ENCODE data around the gene SHC3. TPM values are rescaled to one million over a fixed set of nuclear protein-coding genes. Genes with fewer than 3 reads are reported as not detected.
A peak's percentile ranks its signal among the peaks of the same experiment; 100 is the strongest.

SHC3 gene
- total RNA-seq, 1 donor from 2014 or later = 0.35 TPM

GRCh38 chr9:88984543-88984883 is 194.1 kb downstream of the SHC3 start:
- intact Hi-C loops (cut with DNase I) = loop anchor here (10.0 kb wide), 1 partner anchor 110 kb away; no protein-coding TSS in a partner anchor
- no peak for ATAC-seq (ENCODE audit: poor library complexity)
- DNase-seq = no peak

GRCh38 chr9:88983865-88984542 is 194.6 kb downstream of the SHC3 start:
- ATAC-seq (ENCODE audit: poor library complexity) (no peak), DNase-seq (no peak)
- intact Hi-C loops (cut with DNase I) = loop anchor here (10.0 kb wide), 1 partner anchor 109 kb away; no protein-coding TSS in a partner anchor

- DNase-seq (no peak), ATAC-seq (ENCODE audit: poor library complexity) (no peak)
- intact Hi-C loops (cut with DNase I) = loop anchor here (10.0 kb wide), 1 partner anchor 106 kb away; no protein-coding TSS in a partner anchor
Measured at GRCh38 chr9:88980740-88981203, 197.8 kb downstream of the SHC3 start.

- ATAC-seq (ENCODE audit: poor library complexity) (no peak), DNase-seq (no peak)
- intact Hi-C loops (cut with DNase I) = loop anchor here (10.0 kb wide), 1 partner anchor 105 kb away; no protein-coding TSS in a partner anchor
Measured at GRCh38 chr9:88979791-88980190, 198.8 kb downstream of the SHC3 start.

DNA sequence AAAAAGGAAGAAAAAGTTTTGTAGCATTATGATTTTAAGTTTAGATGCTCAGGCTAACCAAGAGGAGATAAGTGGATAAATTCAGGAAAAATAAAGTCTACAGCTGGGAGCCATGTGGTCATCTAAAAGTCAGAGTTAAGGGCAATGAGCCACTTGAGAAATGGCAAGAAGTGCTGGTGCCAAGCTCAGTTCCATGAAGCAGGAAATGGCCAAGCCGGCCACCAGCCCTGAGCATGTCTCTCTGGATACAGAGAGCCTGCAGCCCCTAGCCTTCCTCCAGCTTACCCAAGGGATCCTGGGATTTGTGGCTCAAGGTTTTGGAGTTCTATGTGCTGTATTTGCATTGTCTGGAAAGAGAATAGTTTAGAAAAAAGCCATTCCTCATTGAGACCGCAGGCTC is 199.6 kb downstream of the SHC3 start:
- ATAC-seq (ENCODE audit: poor library complexity) = peak; percentile 45
- intact Hi-C loops (cut with DNase I) = no loop called here
- DNase-seq = no peak

GRCh38 chr9:88978034-88978433 is 200.6 kb downstream of the SHC3 start:
- ATAC-seq (ENCODE audit: poor library complexity) (peak; percentile 79), DNase-seq (no peak)
- intact Hi-C loops (cut with DNase I) = no loop called here

GRCh38 chr9:88976890-88977257 is 201.7 kb downstream of the SHC3 start:
- no peak for ATAC-seq (ENCODE audit: poor library complexity)
- intact Hi-C loops (cut with DNase I) = no loop called here

GRCh38 chr9:88975966-88976889 is 202.4 kb downstream of the SHC3 start:
- DNase-seq (no peak), ATAC-seq (ENCODE audit: poor library complexity) (peak; percentile 16)
- intact Hi-C loops (cut with DNase I) = no loop called here

More at GRCh38 chr9:88976890-88977257, 201.7 kb downstream of the SHC3 start:
- DNase-seq = no peak

DNA sequence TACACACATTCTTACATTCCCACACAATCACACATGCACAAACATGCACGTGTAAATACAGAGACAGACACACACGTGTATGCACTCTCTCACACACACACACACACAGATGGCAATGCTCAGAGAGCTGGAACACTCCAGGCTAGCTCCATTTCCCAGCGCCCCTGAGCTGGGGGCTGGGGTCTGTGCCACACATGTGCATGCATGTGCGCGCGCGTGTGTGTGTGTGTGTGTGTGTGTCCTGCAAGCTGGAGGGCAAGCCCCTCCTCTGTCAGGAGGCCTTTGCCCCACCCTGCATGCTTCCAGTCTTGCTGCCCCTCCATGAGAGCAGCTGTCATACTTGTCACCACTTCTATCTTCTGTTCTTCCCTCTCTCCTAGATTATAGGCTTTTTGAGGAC is 204.0 kb downstream of the SHC3 start:
- ATAC-seq (ENCODE audit: poor library complexity) = peak; percentile 14
- no peak for DNase-seq
- intact Hi-C loops (cut with DNase I) = no loop called here

DNA sequence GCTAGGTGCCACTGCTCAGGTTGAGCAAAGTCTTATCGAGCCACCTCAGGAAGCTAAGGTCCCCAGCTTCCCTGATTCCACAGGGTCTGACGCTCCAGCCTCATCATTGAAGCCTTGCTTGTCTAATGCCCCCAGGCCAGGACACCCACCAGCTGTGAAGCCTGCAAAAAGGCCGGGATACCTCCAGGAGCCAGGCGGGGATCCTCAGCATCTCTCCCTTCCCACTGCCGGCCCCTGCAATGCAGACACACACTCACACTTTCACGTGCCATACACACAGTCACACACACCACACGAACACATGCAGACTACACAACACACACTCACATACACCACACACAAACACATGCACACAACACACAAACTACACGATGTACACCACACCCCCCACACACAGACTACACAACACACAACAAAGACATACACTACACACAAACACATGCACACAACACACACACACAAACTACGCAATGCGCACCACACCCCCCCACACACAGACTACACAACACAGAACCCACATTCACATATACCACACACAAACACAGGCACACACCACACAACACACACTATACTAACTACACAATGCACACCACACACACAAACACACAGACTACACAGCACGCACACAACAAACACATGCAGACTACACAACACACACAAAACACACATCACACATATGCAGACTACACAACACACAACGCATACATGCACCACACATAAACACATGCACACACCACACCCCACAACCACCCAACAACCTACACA is 205.2 kb downstream of the SHC3 start:
- ATAC-seq (ENCODE audit: poor library complexity) (no peak), DNase-seq (no peak)
- intact Hi-C loops (cut with DNase I) = no loop called here

GRCh38 chr9:88972401-88972800 is 206.2 kb downstream of the SHC3 start:
- DNase-seq (no peak), ATAC-seq (ENCODE audit: poor library complexity) (no peak)
- intact Hi-C loops (cut with DNase I) = no loop called here

DNA sequence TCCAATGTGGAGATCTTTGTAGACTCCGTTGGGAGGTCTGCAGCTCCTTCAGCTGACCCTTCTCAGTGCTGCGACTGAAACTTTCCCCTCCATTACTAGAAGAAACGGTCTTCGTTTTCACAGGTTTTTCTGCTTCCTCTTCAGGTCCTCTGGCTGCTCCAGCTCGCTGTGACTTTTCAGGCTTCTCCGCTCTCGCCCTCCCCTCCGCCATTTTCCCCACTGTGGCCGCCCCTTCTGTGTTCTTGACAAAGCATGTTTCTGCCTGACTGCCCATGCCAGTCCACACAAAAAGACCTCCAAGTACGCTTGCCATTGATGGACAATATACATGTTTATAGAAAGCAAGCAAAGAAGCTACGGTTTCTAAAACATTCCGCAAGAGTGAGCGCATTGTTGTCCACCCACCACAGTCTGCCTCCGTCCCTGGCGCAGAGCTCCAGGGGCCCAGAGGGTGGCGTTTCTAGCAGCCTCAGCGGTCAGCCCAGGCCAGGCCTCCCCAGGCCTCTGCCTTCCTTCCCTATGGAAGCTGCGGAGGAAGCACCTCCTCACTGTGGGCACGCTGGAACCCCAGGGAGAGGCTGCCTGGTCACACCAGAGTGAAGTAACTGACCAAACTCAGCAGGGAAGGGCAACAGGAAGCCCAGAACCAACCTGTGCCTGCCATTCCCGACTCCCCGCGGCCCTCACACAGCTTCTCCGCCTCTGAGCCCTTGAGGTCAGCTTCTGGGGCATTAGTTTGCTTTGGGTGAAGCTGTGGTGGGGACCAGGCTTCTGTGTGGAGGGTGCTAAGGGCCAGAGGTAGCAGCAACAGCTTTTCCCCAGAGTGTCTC is 207.3 kb downstream of the SHC3 start:
- ATAC-seq (ENCODE audit: poor library complexity) = no peak
- intact Hi-C loops (cut with DNase I) = no loop called here
- DNase-seq = no peak

GRCh38 chr9:88969646-88970373 is 208.8 kb downstream of the SHC3 start:
- ATAC-seq (ENCODE audit: poor library complexity) = no peak
- intact Hi-C loops (cut with DNase I) = no loop called here
- no peak for DNase-seq

GRCh38 chr9:88968799-88969198 is 209.8 kb downstream of the SHC3 start:
- DNase-seq (no peak), ATAC-seq (ENCODE audit: poor library complexity) (no peak)
- intact Hi-C loops (cut with DNase I) = no loop called here

- intact Hi-C loops (cut with DNase I) = no loop called here
- ATAC-seq (ENCODE audit: poor library complexity) (no peak), DNase-seq (no peak)
Measured at GRCh38 chr9:88966894-88967676, 211.5 kb downstream of the SHC3 start.

DNA sequence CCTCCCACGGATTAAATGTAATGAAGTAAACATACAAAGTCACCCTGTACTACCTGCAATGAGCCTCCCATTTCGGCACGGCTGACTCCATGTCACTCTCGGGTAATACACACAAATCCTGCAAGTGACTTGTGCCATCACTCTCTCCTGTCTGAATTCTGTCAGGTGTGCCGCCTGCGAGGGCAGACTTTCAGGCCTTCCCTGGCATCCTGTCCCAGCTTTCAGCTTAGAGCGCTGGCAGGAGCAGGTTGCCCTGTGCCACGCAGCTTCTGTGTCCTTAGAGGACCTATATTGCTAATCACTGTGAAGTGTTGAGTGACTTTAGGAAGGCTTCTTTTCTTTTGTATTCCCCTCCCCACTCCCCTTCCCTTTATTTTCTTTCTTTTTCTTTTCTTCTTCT is 213.1 kb downstream of the SHC3 start:
- peak; percentile 92 for ATAC-seq (ENCODE audit: poor library complexity)
- peak; percentile 54 for DNase-seq
- intact Hi-C loops (cut with DNase I) = no loop called here

DNA sequence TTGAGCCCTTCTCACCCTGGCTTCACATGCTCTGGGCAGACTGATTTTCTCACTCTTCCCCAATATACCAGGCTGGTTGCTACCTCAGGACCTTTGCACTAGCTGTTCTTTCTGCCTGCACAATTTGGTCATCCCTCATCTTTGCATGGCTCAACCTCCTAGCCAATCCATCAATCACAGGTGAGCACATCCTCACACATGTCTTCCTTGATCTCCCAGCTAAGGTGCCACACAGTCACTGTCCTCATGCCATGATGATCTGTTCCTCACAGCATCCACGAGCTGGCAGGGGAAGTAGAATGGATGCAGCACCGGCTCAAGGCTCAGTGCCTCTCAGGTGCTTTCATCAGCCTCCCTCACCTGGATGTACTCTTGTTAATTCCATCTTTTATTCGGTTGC is 218.0 kb downstream of the SHC3 start:
- ATAC-seq (ENCODE audit: poor library complexity) = no peak
- intact Hi-C loops (cut with DNase I) = no loop called here

More for the DNA sequence above, 218.0 kb downstream of the SHC3 start:
- DNase-seq = no peak
